K562 (cell line): Measurements from ENCODE around the gene CELF6. TPM values are rescaled to one million over a fixed set of nuclear protein-coding genes. Genes with fewer than 3 reads are reported as not detected.

ENCODE experiments used
- AFF1 ChIP-seq, 2 experiments: fragments of 450-650 bp; IDR thresholded peaks; 2 replicates each; pipeline ENCODE4 v1.6.1; 2018; ENCODE audit warnings: mild to moderate bottlenecking in 2 of 2, low read depth in 1 of 2; ENCODE audit not compliant: partially characterized antibody in 2 of 2
- C11orf30 ChIP-seq: fragments of 450-650 bp; IDR thresholded peaks from 2 replicates; pipeline ENCODE4 v1.6.1; 2016; ENCODE audit warnings: low read depth, mild to moderate bottlenecking
- HES1 ChIP-seq: fragments of 450-650 bp; IDR thresholded peaks from 2 replicates; pipeline ENCODE4 v1.6.1; 2016; ENCODE audit warnings: low read depth, mild to moderate bottlenecking, moderate library complexity
- HMG20A ChIP-seq: fragments of 450-650 bp; formaldehyde crosslinking; conservative IDR thresholded peaks from 2 replicates; pipeline ENCODE4 v1.4.0; 2020; ENCODE audit warnings: mild to moderate bottlenecking, mixed read lengths
- KDM1A ChIP-seq, 2 experiments: fragments of 450-650 bp; IDR thresholded peaks; 2 replicates each; pipeline ENCODE4 v1.6.1; 2016; ENCODE audit warnings: mild to moderate bottlenecking in 2 of 2
- MEF2D ChIP-seq: conservative IDR thresholded peaks from 2 replicates; pipeline ENCODE4 v1.6.1; 2016; ENCODE audit warnings: low read depth, missing genetic modification characterization, missing compliant biosample characterization
- MEIS2 ChIP-seq: fragments of 450-650 bp; IDR thresholded peaks from 2 replicates; pipeline ENCODE4 v1.6.1; 2014; ENCODE audit warnings: mild to moderate bottlenecking; ENCODE audit not compliant: partially characterized antibody
- NFIC ChIP-seq: fragments of 450-650 bp; IDR thresholded peaks from 2 replicates; pipeline ENCODE4 v1.6.1; 2017; ENCODE audit warnings: mild to moderate bottlenecking, inconsistent platforms
- ZNF431 ChIP-seq: sonication (generic); formaldehyde crosslinking; IDR thresholded peaks from 2 replicates; pipeline ENCODE4 v1.8.0; 2022; ENCODE audit warnings: mild to moderate bottlenecking, missing genetic modification reagents
- polyA plus RNA-seq, 8 experiments: library from polyadenylated mRNA; depleted of rRNA in 4 of 8; stranded (reverse) in 5 of 8; unstranded in 3 of 8; fragments of >200 nt; fragmentation: Nextera tagmentation in 2 of 8; fragmentation: Illumina TruSeq in 1 of 8; extraction: Ambion mirVana in 2 of 8; extraction: Trizol in 1 of 8; gene quantifications; 2 replicates each; pipeline versions ENCODE4 v1.2.1 to v1.2.3, GENCODE V29; 2011 to 2014; ENCODE audit warnings: inconsistent platforms in 1 of 8, missing spikeins in 1 of 8
- total RNA-seq, 7 experiments: library from RNA; depleted of rRNA in 6 of 7; stranded (reverse); fragments of >200 nt in 6 of 7; fragmentation: Illumina TruSeq in 2 of 7; extraction: Trizol in 2 of 7; gene quantifications; 2 replicates each; pipeline versions ENCODE4 v1.2.1 to v1.2.3, GENCODE V29; 2011 to 2021; ENCODE audit warnings: low replicate concordance in 1 of 7
- TF ChIP-seq, protein P1 (sequence below), 2 experiments: fragments of 450-650 bp in 1 of 2; sonication (generic) in 1 of 2; formaldehyde crosslinking; conservative IDR thresholded peaks; 2 replicates each; pipeline versions ENCODE4 v1.4.0 to v1.8.1; 2020 to 2022; ENCODE audit warnings: mild to moderate bottlenecking in 1 of 2, missing genetic modification reagents in 1 of 2
- TF ChIP-seq, protein P2 (sequence below): fragments of 450-650 bp; IDR thresholded peaks from 2 replicates; pipeline ENCODE4 v1.6.1; 2014; ENCODE audit warnings: low read depth, mild to moderate bottlenecking, moderate library complexity, borderline replicate concordance

Gene CELF6
- total and polyA plus RNA-seq, 9 of the 15 experiments (the other 6 are each of a cell fraction or from before 2014, with no cell fraction given): 0.01 to 0.11 TPM; not detected in 7

DNA sequence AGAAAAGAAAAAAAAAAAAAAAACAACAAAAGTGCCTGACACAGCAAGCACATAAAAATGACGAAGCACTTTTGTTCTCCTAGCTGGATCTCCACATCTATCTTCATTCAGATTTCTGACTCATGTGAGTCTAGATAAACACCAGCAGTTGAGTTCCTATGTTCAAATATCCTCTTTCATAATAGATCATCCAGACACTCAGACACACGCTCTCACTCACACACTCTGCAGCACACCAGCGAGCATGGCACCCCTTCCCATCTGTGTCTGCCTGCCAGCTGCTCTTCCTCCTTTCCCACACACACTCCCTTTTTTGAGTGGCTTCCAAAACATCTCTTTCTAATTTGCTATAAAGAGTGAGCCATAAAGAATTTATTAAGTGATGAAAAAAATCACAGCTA, 19.8 kb upstream of the CELF6 start (continued):
- peak; percentile 60 to 64; a peak in 3 of 4 replicates for TF ChIP-seq KDM1A (IDR thresholded peaks at IDR 0.05)
- TF ChIP-seq MEIS2: peak; percentile 84
- no peak for TF ChIP-seq MEF2D (tag)
- no peak for TF ChIP-seq NFIC
- TF ChIP-seq HES1: no peak
- TF ChIP-seq ZNF431 (CRISPR knock-in tag): no peak
- TF ChIP-seq, protein P1, sequence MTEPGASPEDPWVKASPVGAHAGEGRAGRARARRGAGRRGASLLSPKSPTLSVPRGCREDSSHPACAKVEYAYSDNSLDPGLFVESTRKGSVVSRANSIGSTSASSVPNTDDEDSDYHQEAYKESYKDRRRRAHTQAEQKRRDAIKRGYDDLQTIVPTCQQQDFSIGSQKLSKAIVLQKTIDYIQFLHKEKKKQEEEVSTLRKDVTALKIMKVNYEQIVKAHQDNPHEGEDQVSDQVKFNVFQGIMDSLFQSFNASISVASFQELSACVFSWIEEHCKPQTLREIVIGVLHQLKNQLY (CRISPR knock-in tag; conservative IDR thresholded peaks at IDR 0.05): no peak
- no peak for TF ChIP-seq AFF1 (IDR thresholded peaks at IDR 0.05; ENCODE audit: low read depth in 1 of 2, partially characterized antibody in 2 of 2)
- TF ChIP-seq C11orf30: peak; percentile 93
- no peak for TF ChIP-seq HMG20A (CRISPR knock-in tag)
- TF ChIP-seq, protein P2, sequence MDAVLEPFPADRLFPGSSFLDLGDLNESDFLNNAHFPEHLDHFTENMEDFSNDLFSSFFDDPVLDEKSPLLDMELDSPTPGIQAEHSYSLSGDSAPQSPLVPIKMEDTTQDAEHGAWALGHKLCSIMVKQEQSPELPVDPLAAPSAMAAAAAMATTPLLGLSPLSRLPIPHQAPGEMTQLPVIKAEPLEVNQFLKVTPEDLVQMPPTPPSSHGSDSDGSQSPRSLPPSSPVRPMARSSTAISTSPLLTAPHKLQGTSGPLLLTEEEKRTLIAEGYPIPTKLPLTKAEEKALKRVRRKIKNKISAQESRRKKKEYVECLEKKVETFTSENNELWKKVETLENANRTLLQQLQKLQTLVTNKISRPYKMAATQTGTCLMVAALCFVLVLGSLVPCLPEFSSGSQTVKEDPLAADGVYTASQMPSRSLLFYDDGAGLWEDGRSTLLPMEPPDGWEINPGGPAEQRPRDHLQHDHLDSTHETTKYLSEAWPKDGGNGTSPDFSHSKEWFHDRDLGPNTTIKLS: no peak
